Hepatocyte (in vitro differentiated cells): ENCODE results near the gene LOX. TPM values are rescaled to one million over a fixed set of nuclear protein-coding genes. Genes with fewer than 3 reads are reported as not detected.

Experiments
- DNase-seq: peaks from one replicate; pipeline ENCODE4 v3.0.0-alpha.2; 2016; ENCODE audit warnings: low spot score
- H2AFZ ChIP-seq: fragments of 200-600 bp; sonication (generic); 2 replicates; pipeline ENCODE4 v1.6.0; 2016; ENCODE audit warnings: antibody characterized with exemption, mild to moderate bottlenecking
- H3K27ac ChIP-seq: fragments of 200-600 bp; sonication (generic); 2 replicates; pipeline ENCODE4 v1.5.1; 2016; ENCODE audit warnings: mild to moderate bottlenecking
- H3K27me3 ChIP-seq: fragments of 200-600 bp; sonication (generic); 2 replicates; pipeline ENCODE4 v1.6.1; 2016
- H3K36me3 ChIP-seq: fragments of 200-600 bp; sonication (generic); replicated peaks from 2 replicates; pipeline ENCODE4 v1.5.1; 2016; ENCODE audit warnings: low read depth; ENCODE audit not compliant: insufficient read depth
- H3K4me1 ChIP-seq: fragments of 200-600 bp; sonication (generic); 2 replicates; pipeline ENCODE4 v1.5.1; 2016; ENCODE audit warnings: mild to moderate bottlenecking, moderate library complexity; ENCODE audit not compliant: insufficient read depth
- H3K4me2 ChIP-seq: fragments of 200-600 bp; sonication (generic); 2 replicates; pipeline ENCODE4 v1.6.0; 2016
- H3K4me3 ChIP-seq: fragments of 200-600 bp; sonication (generic); 2 replicates; pipeline ENCODE4 v1.5.1; 2016; ENCODE audit warnings: mild to moderate bottlenecking
- H3K79me2 ChIP-seq: fragments of 200-600 bp; sonication (generic); 2 replicates; pipeline ENCODE4 v1.6.0; 2017; ENCODE audit warnings: mild to moderate bottlenecking
- H3K9me2 ChIP-seq: fragments of 200-600 bp; sonication (generic); replicated peaks from 2 replicates; pipeline ENCODE4 v1.6.0; 2017; ENCODE audit warnings: mild to moderate bottlenecking; ENCODE audit not compliant: insufficient read depth
- H3K9me3 ChIP-seq: fragments of 200-600 bp; sonication (generic); 2 replicates; pipeline ENCODE4 v1.5.1; 2016; ENCODE audit warnings: low read depth, mild to moderate bottlenecking
- H4K20me1 ChIP-seq: fragments of 200-600 bp; sonication (generic); 2 replicates; pipeline ENCODE4 v1.6.0; 2016; ENCODE audit warnings: mild to moderate bottlenecking; ENCODE audit not compliant: insufficient read depth, poor library complexity, severe bottlenecking
- CTCF ChIP-seq: fragments of 200-600 bp; sonication (generic); IDR thresholded peaks from 2 replicates; pipeline ENCODE4 v1.5.1; 2016; ENCODE audit warnings: antibody characterized with exemption, mild to moderate bottlenecking; ENCODE audit not compliant: poor library complexity
- EZH2 ChIP-seq: fragments of 200-600 bp; sonication (generic); IDR thresholded peaks from 2 replicates; pipeline ENCODE4 v1.6.1; 2016; ENCODE audit warnings: antibody characterized with exemption, mild to moderate bottlenecking, borderline replicate concordance
- EZH2phosphoT487 ChIP-seq: fragments of 200-600 bp; sonication (generic); IDR thresholded peaks from one replicate; pipeline ENCODE4 v1.6.1; 2018; ENCODE audit warnings: antibody characterized with exemption, mild to moderate bottlenecking, low read depth, moderate library complexity; ENCODE audit not compliant: unreplicated experiment, severe bottlenecking
- WGBS: methylation state at CpG from one replicate; pipeline ENCODE4 v1.1.6; 2016; ENCODE audit warnings: low lambda C conversion rate; ENCODE audit errors: missing lambda C conversion rate; 5-methylcytosine and 5-hydroxymethylcytosine counted together
- polyA plus RNA-seq: library from polyadenylated mRNA; unstranded; fragments of >200 nt; fragmentation: Nextera tagmentation; extraction: Ambion mirVana; gene quantifications from 2 replicates; pipeline ENCODE4 v1.2.1, GENCODE V29; 2016
- total RNA-seq: library from RNA; depleted of rRNA; stranded (reverse); fragments of >200 nt; gene quantifications from 2 replicates; pipeline ENCODE4 v1.2.3, GENCODE V29; 2014

LOX gene, protein sequence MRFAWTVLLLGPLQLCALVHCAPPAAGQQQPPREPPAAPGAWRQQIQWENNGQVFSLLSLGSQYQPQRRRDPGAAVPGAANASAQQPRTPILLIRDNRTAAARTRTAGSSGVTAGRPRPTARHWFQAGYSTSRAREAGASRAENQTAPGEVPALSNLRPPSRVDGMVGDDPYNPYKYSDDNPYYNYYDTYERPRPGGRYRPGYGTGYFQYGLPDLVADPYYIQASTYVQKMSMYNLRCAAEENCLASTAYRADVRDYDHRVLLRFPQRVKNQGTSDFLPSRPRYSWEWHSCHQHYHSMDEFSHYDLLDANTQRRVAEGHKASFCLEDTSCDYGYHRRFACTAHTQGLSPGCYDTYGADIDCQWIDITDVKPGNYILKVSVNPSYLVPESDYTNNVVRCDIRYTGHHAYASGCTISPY
- total RNA-seq (98.2 and 120 TPM in 2 replicates), polyA plus RNA-seq (216 and 238 TPM in 2 replicates)

DNA sequence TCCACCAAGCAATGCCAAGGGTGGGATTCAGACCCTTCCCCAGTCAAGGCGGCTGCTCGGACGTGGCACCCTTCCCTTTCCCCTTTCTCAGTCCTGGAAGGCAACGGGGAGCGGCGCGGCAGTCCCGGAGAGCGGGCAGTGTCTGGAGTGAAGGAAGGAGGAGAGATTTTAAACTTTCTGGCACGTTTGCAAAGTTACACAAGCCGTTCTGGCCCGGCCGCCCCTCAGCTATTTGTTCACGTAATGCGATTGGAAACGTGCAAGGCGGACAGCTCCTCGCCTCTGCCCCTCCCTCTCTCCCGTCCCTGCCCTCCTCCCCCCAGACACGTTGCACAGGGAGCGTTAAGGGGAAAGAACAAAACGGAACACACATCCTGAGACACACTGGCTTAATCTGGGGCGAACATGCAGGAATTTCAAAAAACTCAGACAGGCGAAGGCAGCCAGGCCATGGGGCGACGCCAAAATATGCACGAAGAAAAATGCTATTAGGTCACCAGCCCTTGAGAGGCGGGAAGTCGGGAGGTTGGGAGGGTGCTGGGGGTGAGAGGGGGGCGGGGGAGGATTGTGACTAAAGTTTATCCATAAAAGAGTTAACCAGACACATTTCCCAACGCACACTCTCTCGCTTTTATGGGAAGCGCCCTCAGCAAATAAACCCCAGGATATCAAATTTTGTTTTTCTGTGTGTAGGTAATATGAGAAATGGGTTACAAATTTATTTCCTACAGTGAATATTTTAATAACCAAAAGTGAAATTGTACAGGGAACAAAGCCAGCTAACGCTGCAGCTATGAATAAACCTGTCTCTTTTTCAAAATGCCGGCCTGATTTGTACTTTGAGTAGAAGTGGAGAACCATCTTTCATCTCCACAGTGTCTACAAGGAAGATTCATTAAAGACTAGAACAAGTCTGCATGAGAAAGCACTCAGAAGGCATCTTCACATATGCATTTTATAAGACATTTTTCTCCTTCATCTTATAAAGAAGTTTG lies at the start of gene LOX:
Gene LOX (minus strand): TSS at position 144 of the 995 bp plus-strand sequence. CDS start 274 bp downstream, outside the sequence.
- 4% methylated on average over 35 of the region's 35 CpGs for WGBS
- Histone ChIP-seq H4K20me1 (no peaks in the 10 kb centered on the region), H3K27ac (peak within 1 kb of the TSS; percentile 84), H2AFZ (peak within 1 kb of the TSS; percentile 67), H3K4me2 (peak within 1 kb of the TSS; percentile 88), H3K36me3 (no peaks in the 10 kb centered on the region), H3K4me1 (peaks cover 8% of the 10 kb centered on the region), H3K9me2 (no peaks in the 10 kb centered on the region), H3K27me3 (no peaks in the 10 kb centered on the region), H3K9me3 (no peaks in the 10 kb centered on the region), H3K79me2 (peaks cover 11% of the 10 kb centered on the region), H3K4me3 (peak within 1 kb of the TSS; percentile 67)
- DNase-seq, result peak; percentile 87
- TF ChIP-seq CTCF (no peak), EZH2phosphoT487 (no peak), EZH2 (no peak)

- no peak for TF ChIP-seq EZH2phosphoT487
- no peak for TF ChIP-seq CTCF
- no peak for TF ChIP-seq EZH2
- no peak overlapping the region for H3K4me3 ChIP-seq
- no peaks in the 10 kb centered on the region for H3K9me3 ChIP-seq
- peaks cover 10% of the 10 kb centered on the region for H3K4me1 ChIP-seq
- no peaks in the 10 kb centered on the region for H3K27me3 ChIP-seq
- DNase-seq, result peak; percentile 9
- H3K79me2 ChIP-seq, result no peaks in the 10 kb centered on the region
- no peaks in the 10 kb centered on the region for H3K9me2 ChIP-seq
- no peaks in the 10 kb centered on the region for H3K36me3 ChIP-seq
- H3K4me2 ChIP-seq, result peak overlapping the region; percentile 52
- WGBS, result 55% methylated on average over 10 of the region's 10 CpGs
- H2AFZ ChIP-seq, result no peak overlapping the region
- H3K27ac ChIP-seq, result peak overlapping the region; percentile 78
- H4K20me1 ChIP-seq, result no peaks in the 10 kb centered on the region
Observed at GRCh38 chr5:122126756-122127321, 48.8 kb upstream of the LOX start.

DNA sequence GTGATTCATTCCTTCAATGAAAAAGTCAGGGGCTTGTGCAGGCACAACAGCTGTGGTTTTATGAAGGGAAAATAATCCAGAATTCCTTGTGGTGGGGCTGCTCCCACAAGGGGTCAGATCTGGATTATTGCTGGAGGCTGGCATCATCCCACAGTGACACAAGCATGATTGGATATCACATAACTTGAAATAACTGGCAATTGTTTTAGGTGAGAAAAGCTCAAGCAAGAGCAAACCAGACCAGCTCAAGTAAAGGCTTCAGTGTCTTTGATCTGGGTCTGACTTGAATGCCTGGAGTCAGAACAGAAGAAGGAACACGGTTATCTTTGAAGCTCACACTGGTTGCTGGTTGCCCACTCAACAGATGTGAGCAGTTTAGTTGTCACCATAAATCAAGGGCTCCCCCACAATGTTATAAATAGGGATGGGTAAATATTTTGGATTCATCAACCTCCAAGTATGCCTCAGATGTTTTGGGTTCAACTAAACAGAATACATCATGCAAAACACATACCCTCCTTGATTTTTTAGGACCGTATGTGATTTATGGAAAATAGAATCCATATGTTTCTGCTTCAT lies 48.2 kb upstream of the LOX start:
- no peak for DNase-seq
- H2AFZ ChIP-seq, result no peak overlapping the region
- H3K4me1 ChIP-seq, result peaks cover 10% of the 10 kb centered on the region
- H3K36me3 ChIP-seq, result no peaks in the 10 kb centered on the region
- H3K79me2 ChIP-seq, result no peaks in the 10 kb centered on the region
- no peaks in the 10 kb centered on the region for H3K27me3 ChIP-seq
- peak overlapping the region; percentile 78 for H3K27ac ChIP-seq
- TF ChIP-seq CTCF (no peak), EZH2phosphoT487 (no peak), EZH2 (no peak)
- H4K20me1 ChIP-seq, result no peaks in the 10 kb centered on the region
- H3K4me3 ChIP-seq, result no peak overlapping the region
- no peaks in the 10 kb centered on the region for H3K9me2 ChIP-seq
- H3K9me3 ChIP-seq, result no peaks in the 10 kb centered on the region
- H3K4me2 ChIP-seq, result peak overlapping the region; percentile 52
- 51% methylated on average over 2 of the region's 2 CpGs for WGBS
